ENCODE results near the gene ARID3C. TPM values are rescaled to one million over a fixed set of nuclear protein-coding genes. Genes with fewer than 3 reads are reported as not detected.

ARID3C gene
- total RNA-seq, 1 donor from 2014 or later = not detected

GRCh38 chr9:34654323-34655051 lies 25.6 kb upstream of the ARID3C start:
- no peak for TF ChIP-seq CTCF (conservative IDR thresholded peaks at IDR 0.05)
- no peaks in the 10 kb centered on the region for H3K9me3 Mint-ChIP-seq
- H3K4me3 Mint-ChIP-seq = peak overlapping the region; percentile 75
- H3K36me3 Mint-ChIP-seq = peaks cover under 1% of the 10 kb centered on the region
- H3K27me3 Mint-ChIP-seq = peaks cover 3% of the 10 kb centered on the region
- no peak for DNase-seq (ENCODE audit: extremely low spot score, unreplicated experiment)
- H3K27ac Mint-ChIP-seq = peak overlapping the region; percentile 75
- peaks cover 41% of the 10 kb centered on the region for H3K4me1 Mint-ChIP-seq (ENCODE audit: unreplicated experiment)

DNA sequence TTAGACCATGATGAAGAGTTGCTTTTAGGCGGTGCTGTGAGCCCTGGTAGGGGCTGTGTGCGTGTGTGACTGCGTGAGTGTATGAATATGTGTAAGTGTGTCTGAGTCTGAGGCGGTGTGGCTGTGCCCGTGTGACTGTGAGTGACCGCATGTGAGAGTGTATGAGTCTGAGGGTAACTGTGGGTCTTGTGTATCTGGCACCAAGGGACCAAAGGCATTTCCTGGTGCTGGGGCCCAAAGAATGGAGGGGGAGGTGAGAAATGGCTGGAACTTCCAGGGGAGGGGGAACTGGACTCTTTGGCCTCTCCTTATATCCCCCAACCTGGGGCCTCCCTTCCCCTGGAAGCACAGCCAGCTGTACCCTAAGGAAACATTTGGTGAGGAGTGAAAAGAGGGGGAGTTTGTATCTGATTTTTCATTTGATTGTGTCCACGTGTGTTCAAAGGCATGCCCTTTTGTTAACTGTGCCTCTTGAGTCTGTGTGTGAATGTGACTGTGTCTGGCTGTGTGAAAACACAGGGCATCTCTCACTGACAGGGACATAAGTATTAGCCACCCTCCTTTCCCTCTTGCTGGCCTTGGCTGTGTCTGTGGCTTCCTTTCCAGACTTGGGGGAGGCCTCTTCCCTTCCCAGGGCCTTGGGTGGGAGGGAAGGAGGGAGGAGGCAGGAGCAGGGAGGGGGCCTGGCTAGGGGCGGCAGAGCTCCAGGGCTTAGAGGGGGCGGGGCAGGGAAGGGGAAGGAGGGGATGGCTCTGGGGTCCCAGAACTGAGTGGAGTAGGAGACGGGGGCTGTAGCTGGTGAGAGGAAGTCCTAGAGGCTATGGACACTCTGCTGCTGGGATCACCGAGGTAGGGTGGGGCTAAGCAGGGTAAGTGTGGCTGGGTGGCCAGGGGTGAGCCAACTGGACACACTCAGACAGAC lies 24.5 kb upstream of the ARID3C start:
- DNase-seq (ENCODE audit: extremely low spot score, unreplicated experiment) = no peak
- H3K4me3 Mint-ChIP-seq = peak overlapping the region; percentile 90
- H3K27me3 Mint-ChIP-seq = peaks cover 3% of the 10 kb centered on the region
- peaks cover 41% of the 10 kb centered on the region for H3K4me1 Mint-ChIP-seq (ENCODE audit: unreplicated experiment)
- H3K36me3 Mint-ChIP-seq = peaks cover 6% of the 10 kb centered on the region
- H3K27ac Mint-ChIP-seq = peak overlapping the region; percentile 87
- TF ChIP-seq CTCF (conservative IDR thresholded peaks at IDR 0.05) = no peak
- no peaks in the 10 kb centered on the region for H3K9me3 Mint-ChIP-seq

- DNase-seq (ENCODE audit: extremely low spot score, unreplicated experiment) = no peak
- H3K9me3 Mint-ChIP-seq = no peaks in the 10 kb centered on the region
- H3K4me3 Mint-ChIP-seq = peak overlapping the region; percentile 90
- H3K4me1 Mint-ChIP-seq (ENCODE audit: unreplicated experiment) = peaks cover 45% of the 10 kb centered on the region
- no peak for TF ChIP-seq CTCF (conservative IDR thresholded peaks at IDR 0.05)
- peak overlapping the region; percentile 87 for H3K27ac Mint-ChIP-seq
- peaks cover 3% of the 10 kb centered on the region for H3K27me3 Mint-ChIP-seq
- peaks cover 9% of the 10 kb centered on the region for H3K36me3 Mint-ChIP-seq
Observed at GRCh38 chr9:34652602-34653000, 23.7 kb upstream of the ARID3C start.

DNA sequence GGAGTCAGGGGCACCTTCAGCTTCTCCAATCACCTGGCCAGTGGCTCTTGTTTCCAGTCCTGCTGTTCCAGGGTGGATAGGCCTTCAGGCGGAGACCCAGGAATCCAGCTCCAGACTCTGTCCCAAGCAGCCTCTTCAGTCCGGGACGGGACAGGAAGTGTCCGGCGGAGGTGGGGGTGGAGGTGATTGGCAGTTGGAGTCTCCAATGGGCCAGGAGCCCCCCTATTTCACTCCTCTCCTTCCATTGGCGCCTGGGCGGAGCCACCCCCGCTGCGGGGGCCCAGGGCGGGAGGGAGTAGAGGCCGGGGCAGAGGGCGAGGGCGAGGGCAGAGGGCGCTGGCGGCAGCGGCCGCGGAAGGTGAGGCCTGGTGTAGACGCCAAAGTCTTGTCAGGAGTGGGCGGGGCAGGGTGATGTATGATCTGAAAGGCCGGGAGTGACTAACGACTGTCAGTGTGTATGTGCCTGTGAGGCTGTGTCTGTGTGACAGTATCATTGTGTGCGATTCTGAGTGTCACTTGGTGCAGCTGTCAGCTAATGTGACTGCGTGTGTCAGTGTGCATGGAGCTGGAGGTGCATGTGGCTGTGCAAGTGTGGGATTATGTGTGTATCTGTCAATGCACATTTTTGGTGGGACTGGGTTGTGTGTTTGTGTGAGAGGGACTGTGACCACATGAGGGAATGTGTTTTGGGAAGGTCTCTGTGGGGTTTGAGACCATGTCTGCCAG lies 23.2 kb upstream of the ARID3C start, which contains the start of gene IL11RA:
Gene IL11RA, plus strand, starts transcription at position 310 of the 726 bp plus-strand sequence. CDS start 3,033 bp downstream, outside the sequence.
- Mint-ChIP-seq H3K4me1 (ENCODE audit: unreplicated experiment) (peaks cover 50% of the 10 kb centered on the region), H3K27me3 (peaks cover 3% of the 10 kb centered on the region)

More for the DNA sequence above, 23.2 kb upstream of the ARID3C start, which contains the start of gene IL11RA:
- TF ChIP-seq CTCF (conservative IDR thresholded peaks at IDR 0.05) = no peak
- Mint-ChIP-seq H3K36me3 (peaks cover 9% of the 10 kb centered on the region), H3K27ac (peak within 1 kb of the TSS; percentile 87), H3K4me3 (peak within 1 kb of the TSS; percentile 90), H3K9me3 (no peaks in the 10 kb centered on the region)
- DNase-seq (ENCODE audit: extremely low spot score, unreplicated experiment) = peak; percentile 77

All from type B pancreatic cell (in vitro differentiated cells).